Neural cell (in vitro differentiated cells): Measurements from ENCODE around the gene ADCY4.

Source experiments
- CTCF ChIP-seq: fragments of 450-650 bp; IDR thresholded peaks from 2 replicates; pipeline ENCODE4 v1.5.1; 2014; ENCODE audit warnings: antibody characterized with exemption, mild to moderate bottlenecking, moderate library complexity; ENCODE audit not compliant: poor library complexity, severe bottlenecking
- EZH2 ChIP-seq: fragments of 200-600, 300-800 bp; shearing (Covaris generic), sonication (generic); IDR thresholded peaks from 2 replicates; pipeline ENCODE4 v1.6.1; 2014; ENCODE audit warnings: antibody characterized with exemption, low read length, borderline replicate concordance, mild to moderate bottlenecking; ENCODE audit not compliant: insufficient read depth, poor library complexity, severe bottlenecking
- POLR2AphosphoS5 ChIP-seq: IDR thresholded peaks from 2 replicates; pipeline ENCODE4 v1.6.1; 2012
- RAD21 ChIP-seq: fragments of 450-650 bp; conservative IDR thresholded peaks from 2 replicates; pipeline ENCODE4 v1.6.1; 2014; ENCODE audit warnings: antibody characterized with exemption, mild to moderate bottlenecking, moderate library complexity
- TF ChIP-seq, protein P1 (sequence below): IDR thresholded peaks from 2 replicates; pipeline ENCODE4 v1.6.1; 2012; ENCODE audit warnings: borderline replicate concordance

DNA sequence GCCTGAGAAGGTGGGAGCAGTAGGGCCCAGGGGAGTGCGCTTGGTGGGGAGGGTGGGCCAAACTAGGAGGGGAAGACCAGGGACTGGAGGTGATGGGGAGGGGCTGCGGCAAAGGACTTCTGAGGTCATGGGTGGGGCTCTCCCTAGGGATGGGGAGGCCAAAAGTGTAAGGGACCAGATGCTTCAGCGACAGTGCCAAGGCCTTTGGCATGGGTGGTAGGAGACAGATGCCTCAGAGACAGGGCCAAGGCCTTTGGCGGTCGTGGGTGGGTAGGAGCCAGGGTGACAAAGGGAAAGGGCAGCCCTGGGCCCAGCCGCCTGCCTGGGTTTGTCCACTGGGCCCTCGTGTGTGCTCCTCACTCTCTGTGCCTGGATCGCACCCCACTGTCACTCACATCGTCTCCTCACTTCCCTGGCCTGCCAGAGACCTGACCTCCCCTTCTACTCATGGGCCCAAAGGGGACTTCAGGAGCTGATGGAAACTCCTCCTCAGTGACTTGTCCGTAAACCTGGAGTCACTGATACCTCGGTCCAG is 50.3 kb downstream of the ADCY4 start:
- TF ChIP-seq CTCF (no peak), POLR2AphosphoS5 (no peak), EZH2 (no peak), RAD21 (no peak)
- TF ChIP-seq, protein P1, sequence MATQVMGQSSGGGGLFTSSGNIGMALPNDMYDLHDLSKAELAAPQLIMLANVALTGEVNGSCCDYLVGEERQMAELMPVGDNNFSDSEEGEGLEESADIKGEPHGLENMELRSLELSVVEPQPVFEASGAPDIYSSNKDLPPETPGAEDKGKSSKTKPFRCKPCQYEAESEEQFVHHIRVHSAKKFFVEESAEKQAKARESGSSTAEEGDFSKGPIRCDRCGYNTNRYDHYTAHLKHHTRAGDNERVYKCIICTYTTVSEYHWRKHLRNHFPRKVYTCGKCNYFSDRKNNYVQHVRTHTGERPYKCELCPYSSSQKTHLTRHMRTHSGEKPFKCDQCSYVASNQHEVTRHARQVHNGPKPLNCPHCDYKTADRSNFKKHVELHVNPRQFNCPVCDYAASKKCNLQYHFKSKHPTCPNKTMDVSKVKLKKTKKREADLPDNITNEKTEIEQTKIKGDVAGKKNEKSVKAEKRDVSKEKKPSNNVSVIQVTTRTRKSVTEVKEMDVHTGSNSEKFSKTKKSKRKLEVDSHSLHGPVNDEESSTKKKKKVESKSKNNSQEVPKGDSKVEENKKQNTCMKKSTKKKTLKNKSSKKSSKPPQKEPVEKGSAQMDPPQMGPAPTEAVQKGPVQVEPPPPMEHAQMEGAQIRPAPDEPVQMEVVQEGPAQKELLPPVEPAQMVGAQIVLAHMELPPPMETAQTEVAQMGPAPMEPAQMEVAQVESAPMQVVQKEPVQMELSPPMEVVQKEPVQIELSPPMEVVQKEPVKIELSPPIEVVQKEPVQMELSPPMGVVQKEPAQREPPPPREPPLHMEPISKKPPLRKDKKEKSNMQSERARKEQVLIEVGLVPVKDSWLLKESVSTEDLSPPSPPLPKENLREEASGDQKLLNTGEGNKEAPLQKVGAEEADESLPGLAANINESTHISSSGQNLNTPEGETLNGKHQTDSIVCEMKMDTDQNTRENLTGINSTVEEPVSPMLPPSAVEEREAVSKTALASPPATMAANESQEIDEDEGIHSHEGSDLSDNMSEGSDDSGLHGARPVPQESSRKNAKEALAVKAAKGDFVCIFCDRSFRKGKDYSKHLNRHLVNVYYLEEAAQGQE, result no peak
